Stimulated activated CD4-positive, alpha-beta T cell treated with anti-CD3 and anti-CD28 coated beads, Interleukin-12 subunit alpha, Interleukin-12 subunit beta, amount 100 ng/mL, for 24 hours (primary cell): ENCODE measurements around the gene UCN.
"Not testable (repeated sequence)": the region's sequence is repeated elsewhere in the genome, so short reads cannot be mapped to it uniquely, and the experiment has no call there.

Experiments used
- DNase-seq, 2 experiments: peaks; one replicate each; pipeline ENCODE4 v3.0.0-alpha.2; 2020; ENCODE audit warnings: low read depth in 2 of 2

The UCN gene

DNA sequence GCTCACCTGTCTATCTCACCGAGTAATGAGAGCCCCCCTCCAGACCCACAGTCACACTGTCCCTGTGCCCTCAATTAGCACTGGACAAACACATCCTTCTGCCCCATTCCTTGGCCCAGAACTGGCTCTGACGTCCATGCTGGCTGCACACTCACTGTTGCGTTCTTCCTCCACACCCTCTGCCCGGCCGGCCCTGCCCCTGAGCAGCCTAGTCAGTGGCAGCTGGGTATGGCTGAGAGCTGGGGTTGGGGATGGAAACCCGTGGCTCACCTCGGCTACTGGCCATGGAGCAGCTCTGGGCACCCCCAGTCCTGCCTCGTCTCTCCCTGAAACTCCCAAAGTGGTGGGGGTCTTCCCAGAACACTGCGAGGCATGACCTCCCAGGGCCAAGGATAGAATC lies 6.5 kb upstream of the UCN start:
- no peak for DNase-seq

GRCh38 chr2:27313882-27314645 lies 5.8 kb upstream of the UCN start:
- no peak for DNase-seq

GRCh38 chr2:27312152-27312551 lies 3.9 kb upstream of the UCN start:
- DNase-seq = no peak

- no peak for DNase-seq
These were observed 1.4 kb upstream of the UCN start for GRCh38 chr2:27309651-27310050.

DNA sequence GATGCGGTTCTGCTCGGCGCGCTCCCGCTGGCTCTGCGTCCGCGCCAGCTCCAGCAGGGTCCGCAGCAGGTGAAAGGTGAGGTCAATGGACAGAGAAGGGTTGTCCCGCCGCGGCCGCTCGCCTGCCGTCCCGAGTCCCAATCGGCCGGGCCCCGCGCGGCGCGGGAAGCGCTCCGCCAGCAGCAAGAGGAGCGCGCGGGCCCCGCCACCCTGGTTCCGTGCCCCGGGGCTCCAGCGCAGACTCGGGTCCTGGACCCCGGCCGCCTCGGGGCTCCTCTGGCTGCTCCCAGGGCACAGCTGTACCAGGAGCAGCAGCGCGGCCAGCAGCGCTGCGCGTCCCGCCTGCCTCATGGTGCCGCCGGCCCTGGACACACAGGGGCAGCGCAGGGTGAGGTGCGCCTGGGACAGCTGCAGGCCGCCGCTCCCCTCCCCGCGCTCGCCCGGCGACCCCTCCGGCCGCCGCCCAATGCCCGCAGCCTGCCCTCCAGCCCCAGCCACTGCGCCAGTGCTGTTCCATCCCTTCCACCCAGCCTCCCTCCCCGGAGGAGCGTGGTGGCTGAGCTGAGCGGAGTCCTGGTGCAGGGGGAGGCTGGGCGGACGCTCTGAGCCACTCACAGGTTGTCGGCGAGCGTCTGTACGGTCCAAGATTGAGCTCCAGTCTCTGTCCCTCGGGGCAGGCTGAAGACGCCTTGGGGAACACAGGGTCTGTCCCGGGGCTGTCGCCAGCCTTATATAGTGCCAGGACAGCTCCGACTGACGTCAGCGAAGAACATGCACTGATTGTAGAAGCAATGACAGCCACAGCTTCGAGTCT lies 493 bp downstream of the UCN start:
- DNase-seq = no peak

DNA sequence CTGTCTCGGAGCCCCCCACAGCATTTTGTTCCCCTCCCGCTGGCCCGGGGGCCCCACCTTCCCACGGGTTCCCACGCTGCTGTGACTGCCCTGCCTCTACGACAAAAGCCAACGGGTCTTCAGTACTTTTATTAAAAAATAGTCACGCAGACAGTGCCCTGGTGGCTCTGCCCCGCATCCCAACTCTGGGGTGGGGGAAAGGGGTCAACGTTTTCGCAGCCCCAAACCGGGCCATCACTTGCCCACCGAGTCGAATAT lies 1.0 kb downstream of the UCN start:
- DNase-seq = no peak

GRCh38 chr2:27306573-27307286 lies 1.5 kb downstream of the UCN start:
- no peak for DNase-seq

GRCh38 chr2:27306136-27306535 lies 2.1 kb downstream of the UCN start:
- no peak for DNase-seq

- no peak for DNase-seq
These were observed 2.7 kb downstream of the UCN start for GRCh38 chr2:27305516-27305915.

- DNase-seq = no peak
These were observed 3.6 kb downstream of the UCN start for GRCh38 chr2:27304488-27305240.

GRCh38 chr2:27303093-27304025 lies 4.9 kb downstream of the UCN start:
- no peak for DNase-seq

GRCh38 chr2:27300606-27301005 lies 7.6 kb downstream of the UCN start:
- DNase-seq = not testable (repeated sequence)

GRCh38 chr2:27298391-27299080 lies 9.7 kb downstream of the UCN start:
- no peak for DNase-seq

DNA sequence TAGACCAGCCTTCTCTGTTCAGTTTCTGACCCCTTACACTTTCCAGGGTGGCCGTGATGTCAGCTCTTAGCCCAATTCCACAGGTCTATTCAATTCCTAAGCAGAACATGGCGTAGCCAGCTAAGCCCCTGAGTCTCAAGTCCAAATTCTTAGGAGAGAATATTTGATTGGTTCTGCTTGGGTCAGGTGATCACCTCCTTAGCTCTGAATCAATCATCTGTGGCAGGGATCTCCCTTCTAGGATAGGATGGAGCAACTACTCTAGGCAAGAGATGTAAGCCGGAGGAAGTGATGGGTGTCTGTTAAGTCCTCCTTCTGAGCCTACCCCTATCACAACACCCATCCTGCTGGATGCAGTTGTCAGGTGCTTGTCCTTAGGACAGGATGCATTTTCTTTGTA lies 11.1 kb downstream of the UCN start:
- DNase-seq = no peak

GRCh38 chr2:27296481-27296880 lies 11.8 kb downstream of the UCN start:
- no peak for DNase-seq

- DNase-seq = no peak
These were observed 13.3 kb downstream of the UCN start for GRCh38 chr2:27294928-27295327.

GRCh38 chr2:27291865-27292264 lies 16.4 kb downstream of the UCN start:
- DNase-seq = no peak

DNA sequence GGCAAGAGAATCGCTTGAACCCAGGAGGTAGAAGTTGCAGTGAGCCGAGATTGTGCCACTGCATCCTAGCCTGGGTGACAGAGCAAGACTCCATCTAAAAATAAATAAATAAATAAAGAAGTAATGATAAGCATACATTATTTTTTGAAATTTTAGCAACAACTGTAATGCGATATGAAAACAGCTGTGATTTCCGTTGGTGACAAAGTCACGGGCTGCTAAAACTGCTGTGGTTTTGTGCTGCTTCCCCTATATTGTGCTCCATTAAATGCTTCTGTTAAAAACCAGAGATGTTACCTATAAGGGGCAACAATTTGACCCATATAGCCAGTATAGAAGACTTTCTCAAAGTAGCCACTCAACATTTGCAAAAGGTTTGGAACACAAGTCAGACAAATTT lies 17.7 kb downstream of the UCN start:
- no peak for DNase-seq

GRCh38 chr2:27288610-27289009 lies 19.6 kb downstream of the UCN start:
- DNase-seq = no peak

- DNase-seq = no peak
These were observed 22.8 kb downstream of the UCN start for GRCh38 chr2:27285481-27285880.
